Esophagus squamous epithelium (tissue), 4 donors: ENCODE results near the gene PCDHA1.

Source experiments
- POLR2A ChIP-seq, 4 donors: fragments of 450-650 bp; IDR thresholded peaks; one replicate each; pipeline ENCODE4 v1.6.1; 2017; ENCODE audit warnings: antibody characterized with exemption in 4 of 4, mild to moderate bottlenecking in 4 of 4, moderate library complexity in 3 of 4
- TF ChIP-seq, protein P1 (sequence below), 6 experiments: fragments of 450-650 bp in 4 of 6; fragments of 200-600 bp in 2 of 6; sonication (generic) in 2 of 6; IDR thresholded peaks; one replicate each; pipeline ENCODE4 v1.5.1; 2016 to 2019; ENCODE audit warnings: antibody characterized with exemption in 6 of 6, mild to moderate bottlenecking in 4 of 6, moderate library complexity in 4 of 6

GRCh38 chr5:140741967-140742366 lies 44.0 kb upstream of the PCDHA1 start:
- TF ChIP-seq, protein P1, sequence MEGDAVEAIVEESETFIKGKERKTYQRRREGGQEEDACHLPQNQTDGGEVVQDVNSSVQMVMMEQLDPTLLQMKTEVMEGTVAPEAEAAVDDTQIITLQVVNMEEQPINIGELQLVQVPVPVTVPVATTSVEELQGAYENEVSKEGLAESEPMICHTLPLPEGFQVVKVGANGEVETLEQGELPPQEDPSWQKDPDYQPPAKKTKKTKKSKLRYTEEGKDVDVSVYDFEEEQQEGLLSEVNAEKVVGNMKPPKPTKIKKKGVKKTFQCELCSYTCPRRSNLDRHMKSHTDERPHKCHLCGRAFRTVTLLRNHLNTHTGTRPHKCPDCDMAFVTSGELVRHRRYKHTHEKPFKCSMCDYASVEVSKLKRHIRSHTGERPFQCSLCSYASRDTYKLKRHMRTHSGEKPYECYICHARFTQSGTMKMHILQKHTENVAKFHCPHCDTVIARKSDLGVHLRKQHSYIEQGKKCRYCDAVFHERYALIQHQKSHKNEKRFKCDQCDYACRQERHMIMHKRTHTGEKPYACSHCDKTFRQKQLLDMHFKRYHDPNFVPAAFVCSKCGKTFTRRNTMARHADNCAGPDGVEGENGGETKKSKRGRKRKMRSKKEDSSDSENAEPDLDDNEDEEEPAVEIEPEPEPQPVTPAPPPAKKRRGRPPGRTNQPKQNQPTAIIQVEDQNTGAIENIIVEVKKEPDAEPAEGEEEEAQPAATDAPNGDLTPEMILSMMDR (IDR thresholded peaks at IDR 0.05) = no peak
- no peak for TF ChIP-seq POLR2A (IDR thresholded peaks at IDR 0.05)
